HepG2 (cell line): ENCODE data around the gene DPEP3. TPM values are rescaled to one million over a fixed set of nuclear protein-coding genes. Genes with fewer than 3 reads are reported as not detected.

Experiments used
- AFF4 ChIP-seq: sonication (generic); formaldehyde crosslinking; IDR thresholded peaks from 2 replicates; pipeline ENCODE4 v1.4.0; 2020; ENCODE audit warnings: missing genetic modification reagents
- BCLAF1 ChIP-seq: fragments of 450-650 bp; IDR thresholded peaks from 2 replicates; pipeline ENCODE4 v1.6.1; 2017; ENCODE audit warnings: mild to moderate bottlenecking
- BHLHE40 ChIP-seq: IDR thresholded peaks from 2 replicates; pipeline ENCODE4 v1.6.1; 2011; ENCODE audit warnings: low read length, improper control_type of control experiment
- DZIP1 ChIP-seq: sonication (generic); formaldehyde crosslinking; IDR thresholded peaks from 2 replicates; pipeline ENCODE4 v1.5.0; 2020; ENCODE audit warnings: mild to moderate bottlenecking, missing genetic modification reagents
- GATAD2A ChIP-seq: IDR thresholded peaks from 2 replicates; pipeline ENCODE4 v1.6.1; 2016
- GFI1 ChIP-seq: sonication (generic); formaldehyde crosslinking; IDR thresholded peaks from 2 replicates; pipeline ENCODE4 v1.5.0; 2020; ENCODE audit warnings: missing genetic modification reagents, mild to moderate bottlenecking, borderline replicate concordance
- NFKBIZ ChIP-seq: IDR thresholded peaks from 2 replicates; pipeline ENCODE4 v1.6.1; 2018; ENCODE audit warnings: missing genetic modification reagents, missing compliant biosample characterization
- POGZ ChIP-seq: sonication (generic); formaldehyde crosslinking; IDR thresholded peaks from 2 replicates; pipeline ENCODE4 v1.4.0; 2020; ENCODE audit warnings: mild to moderate bottlenecking, missing genetic modification reagents
- POLR2AphosphoS5 ChIP-seq: IDR thresholded peaks from 2 replicates; pipeline ENCODE4 v1.6.1; 2012; ENCODE audit warnings: low read depth, low read length
- RNF219 ChIP-seq: sonication (generic); formaldehyde crosslinking; IDR thresholded peaks from 2 replicates; pipeline ENCODE4 v1.5.0; 2020; ENCODE audit warnings: mild to moderate bottlenecking, missing genetic modification reagents
- TGIF2 ChIP-seq: IDR thresholded peaks from 2 replicates; pipeline ENCODE4 v1.6.1; 2016; ENCODE audit warnings: control low read depth, missing compliant biosample characterization
- TRAFD1 ChIP-seq: sonication (generic); formaldehyde crosslinking; IDR thresholded peaks from 2 replicates; pipeline ENCODE4 v1.5.1; 2020; ENCODE audit warnings: missing genetic modification reagents, mild to moderate bottlenecking, borderline replicate concordance
- ZBTB34 ChIP-seq: sonication (generic); formaldehyde crosslinking; IDR thresholded peaks from 2 replicates; pipeline ENCODE4 v1.8.0; 2022; ENCODE audit warnings: mild to moderate bottlenecking, missing genetic modification reagents
- ZNF121 ChIP-seq: sonication (generic); formaldehyde crosslinking; IDR thresholded peaks from 2 replicates; pipeline ENCODE4 v1.5.0; 2020; ENCODE audit warnings: mild to moderate bottlenecking, missing genetic modification reagents
- ZNF260 ChIP-seq: sonication (generic); formaldehyde crosslinking; IDR thresholded peaks from 2 replicates; pipeline ENCODE4 v1.4.0; 2020; ENCODE audit warnings: missing genetic modification reagents, low read depth, mild to moderate bottlenecking, borderline replicate concordance
- polyA plus RNA-seq, 8 experiments: library from polyadenylated mRNA; depleted of rRNA in 3 of 8; stranded (reverse) in 7 of 8; unstranded in 1 of 8; fragments of >200 nt; fragmentation: Illumina TruSeq in 4 of 8; extraction: Trizol in 4 of 8; gene quantifications; 2 replicates each; pipeline versions ENCODE4 v1.2.1 to v1.2.3, GENCODE V29; 2011 to 2016; ENCODE audit warnings: low read depth in 4 of 8, missing spikeins in 1 of 8, mixed read lengths in 1 of 8; ENCODE audit not compliant: insufficient read depth in 1 of 8
- total RNA-seq, 5 experiments: library from RNA; depleted of rRNA; stranded (reverse); fragments of >200 nt; fragmentation: Illumina TruSeq; extraction: Trizol; gene quantifications; 2 replicates each; pipeline ENCODE4 v1.2.3, GENCODE V29; 2016; ENCODE audit warnings: low read depth in 1 of 5

The DPEP3 gene
- total and polyA plus RNA-seq, 2 of the 13 experiments (the other 11 are each of a cell fraction or from before 2014, with no cell fraction given), result not detected

- peak; percentile 41; the same call in 1 of the 2 replicates for TF ChIP-seq BHLHE40
- peak; percentile 74 for TF ChIP-seq GATAD2A (CRISPR knock-in tag)
- peak; percentile 51; the same call in 1 of the 2 replicates for TF ChIP-seq POGZ
- TF ChIP-seq DZIP1 (CRISPR knock-in tag), result 0 out of 2 replicates have a peak, but pooled peaks have one; percentile 13
- TF ChIP-seq AFF4 (CRISPR knock-in tag), result no peak
- no peak for TF ChIP-seq ZNF260 (CRISPR knock-in tag)
- peak; percentile 92 for TF ChIP-seq GFI1 (CRISPR knock-in tag)
- peak; percentile 59 for TF ChIP-seq ZBTB34 (CRISPR knock-in tag)
- no peak for TF ChIP-seq TGIF2 (CRISPR knock-in tag)
- no peak; the same call in none of the 2 replicates for TF ChIP-seq POLR2AphosphoS5
- peak; percentile 64; the same call in 1 of the 2 replicates for TF ChIP-seq ZNF121 (CRISPR knock-in tag)
- no peak for TF ChIP-seq BCLAF1
- no peak; the same call in 1 of the 2 replicates for TF ChIP-seq TRAFD1 (CRISPR knock-in tag)
- TF ChIP-seq NFKBIZ (CRISPR knock-in tag), result no peak
- TF ChIP-seq RNF219, result no peak
Observed at GRCh38 chr16:67943256-67943618, 37.1 kb downstream of the DPEP3 start (continued).
